Measurements from ENCODE around the gene CBLB.
A peak's percentile ranks its signal among the peaks of the same experiment; 100 is the strongest.

The CBLB gene

GRCh38 chr3:105752791-105753415 lies 115.9 kb downstream of the CBLB start:
- Histone ChIP-seq H3K9me3 (ENCODE audit: severe bottlenecking) (no peaks in the 10 kb centered on the region), H3K27ac (ENCODE audit: poor library complexity, severe bottlenecking) (no peak overlapping the region), H3K4me1 (ENCODE audit: insufficient read depth, poor library complexity, severe bottlenecking) (no peaks in the 10 kb centered on the region), H3K4me3 (ENCODE audit: severe bottlenecking) (no peak overlapping the region), H3K27me3 (ENCODE audit: insufficient read depth, poor library complexity, severe bottlenecking) (no peaks in the 10 kb centered on the region), H3K36me3 (ENCODE audit: low read depth) (no peaks in the 10 kb centered on the region)
- TF ChIP-seq CTCF (IDR thresholded peaks at IDR 0.05; ENCODE audit: poor library complexity, severe bottlenecking): no peak
- DNase-seq (ENCODE audit: low spot score): no peak
- peak; percentile 50; the same call in 1 of the 3 replicates for ATAC-seq (ENCODE audit: low read depth)

- Histone ChIP-seq H3K9me3 (ENCODE audit: severe bottlenecking) (no peaks in the 10 kb centered on the region), H3K27me3 (ENCODE audit: insufficient read depth, poor library complexity, severe bottlenecking) (no peaks in the 10 kb centered on the region), H3K4me1 (ENCODE audit: insufficient read depth, poor library complexity, severe bottlenecking) (no peaks in the 10 kb centered on the region), H3K36me3 (ENCODE audit: low read depth) (no peaks in the 10 kb centered on the region; the same call in 1 of the 2 replicates), H3K4me3 (ENCODE audit: severe bottlenecking) (no peak overlapping the region), H3K27ac (ENCODE audit: poor library complexity, severe bottlenecking) (no peak overlapping the region)
- ATAC-seq (ENCODE audit: low read depth): no peak
- no peak for DNase-seq (ENCODE audit: low spot score)
- no peak for TF ChIP-seq CTCF (IDR thresholded peaks at IDR 0.05; ENCODE audit: poor library complexity, severe bottlenecking)
Measured at GRCh38 chr3:105747696-105748095, 121.1 kb downstream of the CBLB start.

DNA sequence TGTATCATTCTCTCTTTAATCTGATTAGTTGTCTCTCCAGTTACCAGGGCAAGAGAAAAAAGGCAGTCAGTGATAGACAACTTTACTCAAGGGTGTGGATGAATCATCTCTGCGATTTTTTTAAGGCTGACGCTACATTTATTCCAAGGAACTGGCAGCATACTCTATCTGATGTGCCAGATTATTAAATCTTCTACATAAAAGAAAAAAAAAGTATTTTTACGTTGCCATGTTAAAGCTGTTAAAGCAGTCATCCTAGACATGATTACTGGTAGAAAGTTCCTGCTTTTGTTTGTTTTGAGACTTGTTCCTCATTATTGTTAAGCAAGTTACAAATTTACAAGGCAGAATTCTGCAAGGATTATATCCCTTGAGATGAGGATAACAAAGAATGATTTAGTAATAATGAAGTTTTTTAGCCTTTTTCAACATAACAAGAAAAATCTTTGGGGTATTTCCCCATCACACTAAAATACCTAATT lies 121.7 kb downstream of the CBLB start:
- peak; percentile 55; the same call in 2 of the 3 replicates for ATAC-seq (ENCODE audit: low read depth)
- TF ChIP-seq CTCF (IDR thresholded peaks at IDR 0.05; ENCODE audit: poor library complexity, severe bottlenecking): no peak
- H3K27me3 ChIP-seq (ENCODE audit: insufficient read depth, poor library complexity, severe bottlenecking): no peaks in the 10 kb centered on the region
- DNase-seq (ENCODE audit: low spot score): no peak
- H3K4me1 ChIP-seq (ENCODE audit: insufficient read depth, poor library complexity, severe bottlenecking): no peaks in the 10 kb centered on the region
- no peaks in the 10 kb centered on the region for H3K9me3 ChIP-seq (ENCODE audit: severe bottlenecking)
- H3K36me3 ChIP-seq (ENCODE audit: low read depth): no peaks in the 10 kb centered on the region; the same call in 1 of the 2 replicates
- H3K4me3 ChIP-seq (ENCODE audit: severe bottlenecking): no peak overlapping the region
- no peak overlapping the region for H3K27ac ChIP-seq (ENCODE audit: poor library complexity, severe bottlenecking)

- no peak overlapping the region for H3K4me3 ChIP-seq (ENCODE audit: severe bottlenecking)
- H3K9me3 ChIP-seq (ENCODE audit: severe bottlenecking): no peaks in the 10 kb centered on the region
- ATAC-seq (ENCODE audit: low read depth): no peak; the same call in 2 of the 3 replicates
- no peak for TF ChIP-seq CTCF (IDR thresholded peaks at IDR 0.05; ENCODE audit: poor library complexity, severe bottlenecking)
- DNase-seq (ENCODE audit: low spot score): no peak
- no peaks in the 10 kb centered on the region for H3K27me3 ChIP-seq (ENCODE audit: insufficient read depth, poor library complexity, severe bottlenecking)
- no peaks in the 10 kb centered on the region for H3K4me1 ChIP-seq (ENCODE audit: insufficient read depth, poor library complexity, severe bottlenecking)
- H3K27ac ChIP-seq (ENCODE audit: poor library complexity, severe bottlenecking): no peak overlapping the region
- no peaks in the 10 kb centered on the region; the same call in 1 of the 2 replicates for H3K36me3 ChIP-seq (ENCODE audit: low read depth)
Measured at GRCh38 chr3:105746231-105746996, 122.4 kb downstream of the CBLB start.

All from RWPE2 (cell line).